HG03354 (cell line): ENCODE results near the gene FAM114A2.
"Not testable (repeated sequence)": the region's sequence is repeated elsewhere in the genome, so short reads cannot be mapped to it uniquely, and the experiment has no call there.

Experiments
- ATAC-seq: cut with Tn5 transposase; IDR thresholded peaks from one replicate; pipeline ENCODE4 v1.9.1; 2021; ENCODE audit warnings: mild to moderate bottlenecking; ENCODE audit not compliant: unreplicated experiment, poor library complexity, severe bottlenecking

FAM114A2 gene

DNA sequence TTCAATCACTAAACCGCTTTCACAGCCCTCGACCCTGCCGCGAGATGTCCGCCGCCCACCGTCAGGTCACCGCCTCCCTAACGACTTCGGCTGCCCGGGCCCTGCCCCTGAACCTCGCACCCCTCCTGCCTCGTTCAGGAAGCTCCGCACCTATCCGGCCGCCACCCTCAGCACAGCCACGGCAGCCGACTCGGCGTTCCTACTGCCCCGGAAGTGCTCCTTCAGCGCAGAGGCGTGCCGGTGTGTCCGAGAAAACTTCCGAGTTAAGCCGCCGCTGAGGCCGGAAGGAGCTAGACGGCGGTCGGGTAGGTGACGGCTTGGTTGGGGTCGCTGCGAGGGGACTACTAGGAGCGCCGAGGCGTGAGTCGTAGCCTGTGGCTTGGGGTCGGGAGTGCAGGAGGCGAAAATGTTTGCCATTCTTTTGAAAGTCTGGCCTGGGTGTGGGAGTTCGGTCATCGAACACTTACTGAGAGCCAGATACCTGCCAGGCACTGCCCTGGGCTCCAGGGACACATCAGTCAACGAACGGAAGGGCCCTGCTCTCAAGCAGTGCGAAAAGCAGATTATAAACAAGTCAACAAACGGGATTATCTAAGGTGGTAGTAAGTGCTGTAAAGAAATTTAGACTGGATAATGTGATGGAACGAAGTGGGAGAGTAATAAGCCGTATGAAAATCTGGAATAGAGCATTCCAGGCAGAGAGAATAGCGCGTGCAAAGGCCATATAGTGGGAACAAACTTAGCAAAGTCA is at the start of gene FAM114A2, which contains the start of gene MFAP3:
Gene FAM114A2, minus strand, starts transcription at position 204 of the 751 bp plus-strand sequence. CDS start 3,957 bp downstream, outside the sequence.
Gene MFAP3, plus strand, starts transcription at position 261 of the 751 bp plus-strand sequence. CDS start 10,756 bp downstream, outside the sequence.
- peak; percentile 98 for ATAC-seq

DNA sequence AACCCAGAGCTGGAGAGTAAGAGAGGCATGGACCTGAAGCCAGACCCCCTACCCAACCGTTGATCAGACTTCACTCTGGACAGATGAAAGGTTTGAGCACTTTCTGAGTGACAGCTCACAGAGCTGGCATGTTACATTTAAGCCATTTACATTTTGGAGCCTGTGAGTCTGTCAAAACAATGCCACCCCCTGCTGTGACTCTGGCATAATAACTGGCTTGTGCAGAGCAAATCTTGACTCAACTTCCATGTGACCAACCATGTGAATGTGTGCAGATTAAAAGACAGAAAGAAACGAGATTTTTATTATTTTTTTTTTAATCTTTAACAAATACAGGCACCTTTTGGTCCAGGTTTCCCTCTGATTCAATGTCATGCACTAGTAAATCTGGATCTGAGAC is 48.5 kb upstream of the FAM114A2 start:
- ATAC-seq: no peak

GRCh38 chr5:154086641-154087040 is 47.9 kb upstream of the FAM114A2 start:
- no peak for ATAC-seq

DNA sequence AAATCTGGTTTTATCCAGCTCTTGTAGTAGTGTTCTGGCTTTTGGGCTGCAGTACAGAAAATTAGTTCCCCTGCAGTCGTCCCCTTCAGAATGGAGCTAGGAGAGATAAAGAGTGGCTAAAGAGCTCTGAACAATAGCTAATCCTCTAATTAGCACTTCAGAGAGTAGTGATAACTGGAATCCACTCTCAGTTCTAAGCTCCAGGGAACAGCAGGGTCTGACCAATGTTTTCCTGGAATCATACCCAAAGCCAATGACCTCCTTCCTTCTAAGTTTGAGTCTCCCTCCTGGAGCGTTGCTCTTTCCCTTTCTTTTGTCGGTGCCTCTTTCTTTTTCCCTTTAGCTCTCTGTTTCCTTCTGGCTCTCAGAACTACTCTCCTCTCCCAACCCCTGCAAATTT is 47.4 kb upstream of the FAM114A2 start:
- no peak for ATAC-seq

- no peak for ATAC-seq
These were observed 45.4 kb upstream of the FAM114A2 start for GRCh38 chr5:154084062-154084639.

- no peak for ATAC-seq
These were observed 42.5 kb upstream of the FAM114A2 start for GRCh38 chr5:154081246-154081645.

- ATAC-seq: no peak
These were observed 39.6 kb upstream of the FAM114A2 start for GRCh38 chr5:154078272-154078671.

- ATAC-seq: no peak
These were observed 39.0 kb upstream of the FAM114A2 start for GRCh38 chr5:154077696-154078095.

DNA sequence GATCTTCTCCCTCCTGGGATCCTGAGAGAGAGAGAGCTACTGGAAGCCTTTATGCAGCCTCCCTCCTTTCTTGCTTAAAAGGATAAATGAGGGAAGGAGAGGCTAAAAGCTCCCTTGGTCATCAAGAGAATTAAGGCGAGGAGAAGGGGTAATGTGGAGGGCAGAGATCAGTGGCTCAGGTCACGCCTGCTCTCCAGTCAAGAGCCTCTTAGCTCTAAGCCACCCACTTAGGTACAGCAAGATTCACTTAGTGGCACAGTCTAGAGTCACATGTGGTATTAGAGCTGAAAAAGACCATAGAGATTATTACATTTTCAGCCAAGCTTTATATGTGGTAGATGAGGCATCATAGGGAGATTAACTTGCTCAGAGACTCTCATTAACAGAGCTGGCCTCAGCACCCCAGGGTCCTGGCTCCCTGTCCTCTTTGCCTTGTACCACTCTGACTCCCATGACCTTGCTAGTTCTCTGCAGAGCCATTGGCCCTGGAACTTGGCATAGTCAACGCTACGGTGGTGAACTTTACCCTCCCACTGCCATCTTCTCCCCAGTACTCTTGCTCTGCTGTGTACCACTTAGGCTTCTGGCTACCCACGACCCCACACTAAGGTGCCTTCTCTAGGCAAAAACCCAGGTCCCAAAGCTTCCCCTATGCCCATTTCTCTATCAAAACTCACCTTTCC is 37.7 kb upstream of the FAM114A2 start:
- ATAC-seq: no peak

GRCh38 chr5:154072414-154073171 is 33.9 kb upstream of the FAM114A2 start:
- peak; percentile 99 for ATAC-seq

DNA sequence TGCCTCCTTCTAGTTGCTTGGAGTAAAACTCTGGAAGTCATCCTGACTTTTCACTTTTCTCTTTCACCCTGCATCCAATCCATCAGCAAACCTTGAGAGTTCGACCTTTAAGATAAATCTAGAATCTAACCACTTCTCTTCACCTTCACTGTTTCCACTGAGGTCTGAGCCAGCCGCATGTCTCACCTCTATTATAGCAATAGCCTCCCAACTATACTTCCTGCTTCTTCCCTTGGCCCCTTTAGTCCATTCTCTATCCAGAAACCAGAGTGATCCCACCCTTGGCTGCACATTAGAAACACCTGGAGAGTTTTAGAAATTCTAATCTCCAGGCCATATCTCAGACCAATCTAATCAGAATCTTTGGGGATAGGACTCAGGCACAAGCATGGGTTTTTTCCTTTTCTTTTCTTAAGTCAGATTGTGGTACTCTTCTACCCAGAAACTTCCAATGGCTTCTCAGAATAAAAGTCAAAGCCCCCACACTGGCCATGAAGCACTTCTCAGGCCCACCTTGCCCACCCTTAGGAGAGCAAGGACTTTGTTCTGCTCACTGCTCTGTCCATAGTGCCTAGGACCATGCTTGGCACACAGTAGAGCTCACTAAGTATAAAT is 33.2 kb upstream of the FAM114A2 start:
- ATAC-seq: peak; percentile 24

GRCh38 chr5:154069854-154070253 is 31.1 kb upstream of the FAM114A2 start:
- ATAC-seq: not testable (repeated sequence)

DNA sequence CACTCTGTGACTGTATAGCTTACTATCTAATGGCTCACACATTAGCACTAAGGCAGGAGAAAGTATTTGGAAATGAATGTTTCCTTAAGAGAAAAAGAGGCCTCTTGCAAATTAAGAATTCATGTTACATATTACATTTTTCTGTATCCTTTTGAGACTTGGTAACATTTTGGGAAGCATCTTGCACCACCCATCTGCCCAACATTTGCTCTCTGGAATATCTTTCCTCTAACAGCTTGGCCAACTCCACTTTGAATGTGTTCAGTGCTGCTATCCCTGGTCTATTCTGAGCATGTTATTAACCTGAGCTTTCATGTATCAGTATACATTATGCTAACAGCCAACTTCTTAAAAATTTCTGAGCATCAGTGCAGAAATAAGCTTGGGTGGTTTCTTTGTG is 27.3 kb upstream of the FAM114A2 start:
- ATAC-seq: no peak

GRCh38 chr5:154063372-154063771 is 24.7 kb upstream of the FAM114A2 start:
- ATAC-seq: no peak

DNA sequence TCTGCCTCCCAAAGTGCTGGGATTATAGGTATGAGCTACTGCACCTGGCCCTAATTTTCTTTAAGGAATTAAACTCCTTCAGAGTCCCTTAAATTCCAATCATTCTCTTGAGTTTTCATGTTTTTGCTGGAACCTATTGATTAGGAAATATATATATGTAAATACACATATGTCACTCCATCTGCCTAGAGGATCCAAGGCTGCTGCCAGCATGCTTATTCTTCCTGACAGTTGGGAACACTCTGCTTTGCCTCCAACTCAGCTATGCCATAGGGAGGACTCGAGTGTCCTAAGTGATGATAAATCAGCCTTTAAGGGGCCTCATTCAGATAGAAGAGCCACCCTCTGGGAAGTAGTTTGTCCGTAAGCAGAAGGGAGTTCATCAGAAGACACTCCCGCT is 21.9 kb upstream of the FAM114A2 start:
- ATAC-seq: no peak

DNA sequence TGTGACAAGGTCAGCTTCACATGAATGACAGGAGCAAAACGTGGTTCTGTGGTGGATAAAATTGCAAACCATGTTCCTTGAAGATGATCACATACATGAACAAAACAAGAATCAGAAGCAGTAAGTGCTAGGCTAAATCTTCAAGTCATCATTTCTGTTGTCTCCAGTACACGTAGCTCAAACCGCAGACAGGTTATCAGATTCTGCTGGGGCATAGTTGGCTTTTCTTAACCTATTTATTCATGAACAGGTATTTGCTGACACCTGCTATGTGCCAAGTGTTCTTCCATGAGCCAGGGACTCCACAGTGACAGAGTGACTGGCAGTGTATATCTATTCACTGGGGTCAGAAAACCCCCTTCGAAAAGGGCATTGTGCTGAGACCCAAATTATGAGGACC is 20.9 kb upstream of the FAM114A2 start:
- ATAC-seq: no peak

DNA sequence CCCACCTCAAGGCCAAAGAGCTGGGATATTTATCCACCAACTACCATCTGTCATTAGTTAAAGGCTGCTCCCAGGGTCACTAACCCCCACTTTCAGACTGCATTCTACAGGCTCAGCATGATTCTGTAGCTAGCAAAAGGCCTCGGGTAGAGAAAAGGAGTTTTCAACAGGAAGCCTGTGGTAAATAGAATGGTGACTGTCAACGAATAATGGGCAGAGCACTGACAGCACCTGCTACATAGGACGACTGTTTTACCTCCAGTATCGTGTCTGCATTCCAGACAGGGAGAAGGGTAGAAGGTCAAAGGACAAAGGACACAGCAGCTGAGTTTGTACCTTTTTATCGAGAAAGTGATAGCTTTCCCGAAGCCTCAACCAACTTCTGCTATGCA is 20.3 kb upstream of the FAM114A2 start:
- peak; percentile 54 for ATAC-seq

GRCh38 chr5:154058055-154059038 is 19.6 kb upstream of the FAM114A2 start:
- ATAC-seq: peak; percentile 67

- no peak for ATAC-seq
These were observed 16.5 kb upstream of the FAM114A2 start for GRCh38 chr5:154055201-154055600.
